HCT116 (cell line): ENCODE results near the gene KCNS3. TPM values are rescaled to one million over a fixed set of nuclear protein-coding genes. Genes with fewer than 3 reads are reported as not detected.

Experiments used
- ATAC-seq: fragments of 200-7000 bp; cut with Tn5 transposase; 2 replicates; pipeline ENCODE4 v1.9.1; 2020; ENCODE audit warnings: mild to moderate bottlenecking, moderate library complexity
- BruUV-seq: library from RNA; stranded (reverse); fragments of 400-500 nt; replicated peaks from 2 replicates; lab custom pipeline; 2021; lab: Mats Ljungman, UMichigan
- CTCF ChIA-PET: fragments of 300-600 bp; sonication (Branson Sonifier 250); formaldehyde crosslinking; loops from one replicate; lab custom pipeline; 2021; ENCODE audit warnings: antibody characterized with exemption; lab: Charles Lee
- POLR2A ChIA-PET: fragments of 300-600, 350-600 bp; sonication (Branson Sonifier 250); formaldehyde crosslinking; loops from one replicate; lab custom pipeline; 2021; ENCODE audit warnings: antibody characterized with exemption; lab: Charles Lee
- RAD21 ChIA-PET, 2 experiments: fragments of 300-600 bp; sonication (Branson Sonifier 250); formaldehyde crosslinking; loops; one replicate each; lab custom pipeline; 2023; ENCODE audit warnings: low total read pairs in 2 of 2; ENCODE audit not compliant: uncharacterized antibody in 2 of 2, unreplicated experiment in 2 of 2, low non-redundant PET in 1 of 2; lab: Charles Lee
- DNase-seq: peaks from one replicate; pipeline ENCODE4 v3.0.0-alpha.2; 2010; ENCODE audit warnings: low read depth, low spot score
- H2AFZ ChIP-seq: fragments of 200-600 bp; shearing (Covaris generic), sonication (generic); 2 replicates; pipeline ENCODE4 v1.6.1; 2017; ENCODE audit warnings: low read depth, mixed run types, mixed read lengths, antibody characterized with exemption, low read length; ENCODE audit not compliant: poor library complexity, severe bottlenecking
- H3K27ac ChIP-seq: 2 replicates; pipeline ENCODE4 v1.5.1; 2012; ENCODE audit warnings: low read depth, low read length
- H3K27me3 ChIP-seq: fragments of 200-600 bp; sonication (generic); 2 replicates; pipeline ENCODE4 v1.6.1; 2016; ENCODE audit warnings: mixed run types, low read length, mixed read lengths; ENCODE audit not compliant: insufficient read depth
- H3K36me3 ChIP-seq, 2 experiments: fragments of 200-500 bp in 1 of 2; fragments of 200-600 bp in 1 of 2; sonication (Bioruptor generic) in 1 of 2; sonication (generic) in 1 of 2; 2 replicates each; pipeline versions ENCODE4 v1.5.1 to v1.6.1; 2014 to 2016; ENCODE audit warnings: low read length in 2 of 2, inconsistent platforms in 1 of 2, mixed read lengths in 1 of 2, mixed run types in 1 of 2; ENCODE audit not compliant: insufficient read depth in 2 of 2, control insufficient read depth in 1 of 2
- H3K4me1 ChIP-seq, 2 experiments: fragments of 200-600 bp in 1 of 2; sonication (generic) in 1 of 2; 2 replicates each; pipeline versions ENCODE4 v1.5.1 to v1.6.1; 2012 to 2017; ENCODE audit warnings: low read length in 2 of 2, inconsistent platforms in 1 of 2, mild to moderate bottlenecking in 1 of 2, mixed read lengths in 1 of 2, mixed run types in 1 of 2, moderate library complexity in 1 of 2; ENCODE audit not compliant: insufficient read depth in 2 of 2, control insufficient read depth in 1 of 2
- H3K4me2 ChIP-seq: fragments of 200-600 bp; sonication (generic); 2 replicates; pipeline ENCODE4 v1.6.1; 2017; ENCODE audit warnings: mixed run types, low read length, mixed read lengths
- H3K4me3 ChIP-seq, 2 experiments: fragments of 200-600 bp in 1 of 2; sonication (generic) in 1 of 2; replicated peaks in 1 of 2; 2 replicates each; pipeline ENCODE4 v1.5.1; 2011 to 2016; ENCODE audit warnings: low read length in 2 of 2, control low read depth in 1 of 2, low read depth in 1 of 2, mild to moderate bottlenecking in 1 of 2, mixed read lengths in 1 of 2, mixed run types in 1 of 2
- H3K79me2 ChIP-seq: fragments of 200-600 bp; sonication (generic); 2 replicates; pipeline ENCODE4 v1.6.1; 2017; ENCODE audit warnings: mild to moderate bottlenecking, mixed run types, low read length, moderate library complexity, mixed read lengths; ENCODE audit not compliant: insufficient read depth
- H3K9ac ChIP-seq: fragments of 200-600 bp; sonication (generic); 2 replicates; pipeline ENCODE4 v1.6.1; 2016; ENCODE audit warnings: low read length, mixed read lengths
- H3K9me2 ChIP-seq: fragments of 200-600 bp; sonication (generic), shearing (Covaris generic); 2 replicates; pipeline ENCODE4 v1.6.1; 2017; ENCODE audit warnings: mixed run types, mild to moderate bottlenecking, moderate library complexity; ENCODE audit not compliant: insufficient read depth
- H3K9me3 ChIP-seq, 2 experiments: fragments of 200-500 bp in 1 of 2; fragments of 200-600 bp in 1 of 2; sonication (Bioruptor generic) in 1 of 2; sonication (generic) in 1 of 2; 2 replicates each; pipeline ENCODE4 v1.6.1; 2014 to 2017; ENCODE audit warnings: low read length in 2 of 2, mixed read lengths in 2 of 2, inconsistent platforms in 1 of 2, low read depth in 1 of 2, mild to moderate bottlenecking in 1 of 2, mixed run types in 1 of 2, moderate library complexity in 1 of 2; ENCODE audit not compliant: control insufficient read depth in 1 of 2, insufficient read depth in 1 of 2
- H4K20me1 ChIP-seq: fragments of 200-600 bp; sonication (generic), shearing (Covaris generic); 2 replicates; pipeline ENCODE4 v1.6.1; 2017; ENCODE audit warnings: mixed run types, mild to moderate bottlenecking, moderate library complexity; ENCODE audit not compliant: insufficient read depth
- CBX3 ChIP-seq: IDR thresholded peaks from 2 replicates; pipeline ENCODE4 v1.6.1; 2012; ENCODE audit warnings: low read depth
- EZH2phosphoT487 ChIP-seq: fragments of 200-600 bp; IDR thresholded peaks from 2 replicates; pipeline ENCODE4 v1.6.1; 2018; ENCODE audit warnings: antibody characterized with exemption, borderline replicate concordance
- JUND ChIP-seq: IDR thresholded peaks from 2 replicates; pipeline ENCODE4 v1.6.1; 2012
- POLR2A ChIP-seq: IDR thresholded peaks from 2 replicates; pipeline ENCODE4 v1.7.0; 2011; ENCODE audit warnings: borderline replicate concordance; ENCODE audit not compliant: insufficient read depth, insufficient read length; ENCODE audit errors: extremely low read depth
- RAD21 ChIP-seq: IDR thresholded peaks from 2 replicates; pipeline ENCODE4 v1.6.1; 2012; ENCODE audit warnings: low read depth, mild to moderate bottlenecking
- SIN3A ChIP-seq: IDR thresholded peaks from 2 replicates; pipeline ENCODE4 v1.6.1; 2012; ENCODE audit warnings: low read depth
- SRF ChIP-seq: IDR thresholded peaks from 2 replicates; pipeline ENCODE4 v1.6.1; 2012; ENCODE audit warnings: low read depth
- TCF7L2 ChIP-seq: IDR thresholded peaks from 2 replicates; pipeline ENCODE4 v1.7.0; 2011; ENCODE audit warnings: borderline replicate concordance, inconsistent platforms; ENCODE audit not compliant: insufficient read depth, insufficient read length; ENCODE audit errors: extremely low read depth
- ZFX ChIP-seq: fragments of 450-650 bp; IDR thresholded peaks from 2 replicates; pipeline ENCODE4 v1.6.1; 2017
- ZNF274 ChIP-seq: fragments of 200-500 bp; sonication (Bioruptor generic); IDR thresholded peaks from 2 replicates; pipeline ENCODE4 v1.6.1; 2014; ENCODE audit warnings: mild to moderate bottlenecking, low read depth, low read length, inconsistent platforms
- intact Hi-C: fragments of 100-400 bp; cut with micrococcal nuclease; formaldehyde crosslinking; loops from 2 replicates; pipeline ENCODE4 v1.10.0; 2022
- total RNA-seq: library from RNA; stranded (reverse); gene quantifications from one replicate; pipeline ENCODE4 v1.2.1, GENCODE V29; 2021; ENCODE audit not compliant: unreplicated experiment
- TF ChIP-seq, protein P1 (sequence below): IDR thresholded peaks from 2 replicates; pipeline ENCODE4 v1.6.1; 2012

The KCNS3 gene
- total RNA-seq, 1 experiment from 2014 or later = 5.2 TPM

- TF ChIP-seq ZFX (no peak), SRF (no peak), ZNF274 (no peak), CBX3 (no peak)
Measured at GRCh38 chr2:17867133-17867532, 11.3 kb upstream of the KCNS3 start (continued).

- H3K9me2 ChIP-seq = no peaks in the 10 kb centered on the region
- intact Hi-C loops = no loop called here
- CTCF ChIA-PET = no interaction called here
- H3K79me2 ChIP-seq = no peaks in the 10 kb centered on the region
- H3K4me1 ChIP-seq = peaks cover 0 to 8% of the 10 kb centered on the region in 2 experiments; a peak in 2 of 4 replicates
- POLR2A ChIA-PET = no interaction called here
- H3K36me3 ChIP-seq = no peaks in the 10 kb centered on the region
- no TSS peak for BruUV-seq
- no peaks in the 10 kb centered on the region for H3K27me3 ChIP-seq
- no peak overlapping the region for H3K9ac ChIP-seq
- DNase-seq (peak; percentile 19), ATAC-seq (peak; percentile 87)
- H3K4me3 ChIP-seq = no peak overlapping the region
- no peak for TF ChIP-seq JUND
- TF ChIP-seq SIN3A = no peak
- TF ChIP-seq EZH2phosphoT487 = no peak
- TF ChIP-seq, protein P1, sequence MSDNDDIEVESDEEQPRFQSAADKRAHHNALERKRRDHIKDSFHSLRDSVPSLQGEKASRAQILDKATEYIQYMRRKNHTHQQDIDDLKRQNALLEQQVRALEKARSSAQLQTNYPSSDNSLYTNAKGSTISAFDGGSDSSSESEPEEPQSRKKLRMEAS = peak; percentile 82
- peak; percentile 44; the same call in 1 of the 2 replicates for TF ChIP-seq SRF
- TF ChIP-seq RAD21 = no peak
- no peak for TF ChIP-seq POLR2A
- TF ChIP-seq ZFX = no peak
- TF ChIP-seq CBX3 = 0 out of 2 replicates have a peak, but pooled peaks have one; percentile 23
- TF ChIP-seq TCF7L2 = no peak
- no peaks in the 10 kb centered on the region for H4K20me1 ChIP-seq
- no peaks in the 10 kb centered on the region for H3K9me3 ChIP-seq
- H3K4me2 ChIP-seq = peak overlapping the region; percentile 15; the same call in 1 of the 2 replicates
- H2AFZ ChIP-seq = peak overlapping the region; percentile 50
- RAD21 ChIA-PET = no interaction called here
- no peak overlapping the region for H3K27ac ChIP-seq
Measured at GRCh38 chr2:17869128-17869527, 9.3 kb upstream of the KCNS3 start.
